GM12874 (cell line): ENCODE data around the gene RBX1.

ENCODE experiments used
- TF ChIP-seq, protein P1 (sequence below): IDR thresholded peaks from 2 replicates; pipeline ENCODE4 v1.5.1; 2011; ENCODE audit warnings: low read depth, mild to moderate bottlenecking, control low read depth, low read length, moderate library complexity; ENCODE audit not compliant: insufficient read depth

Gene RBX1

DNA sequence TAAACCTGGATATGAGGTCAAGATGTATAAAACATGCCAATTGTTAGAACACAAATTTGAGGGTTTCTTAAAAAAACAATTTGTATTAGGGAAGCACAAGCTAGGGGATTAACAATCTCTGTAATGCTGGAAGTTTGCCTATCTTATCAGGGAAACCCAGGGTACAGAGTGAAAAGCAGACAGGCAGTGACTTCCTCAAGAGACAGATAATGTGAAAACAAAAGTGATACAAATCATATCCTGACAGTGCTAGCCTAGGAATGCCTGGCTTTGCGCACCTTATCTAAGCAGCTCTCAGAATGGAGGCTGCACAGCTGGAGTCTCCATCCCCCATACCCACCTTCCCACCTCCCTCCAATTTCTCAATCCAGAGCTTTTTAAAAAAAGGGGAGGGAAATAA, 22.5 kb upstream of the RBX1 start:
- TF ChIP-seq, protein P1, sequence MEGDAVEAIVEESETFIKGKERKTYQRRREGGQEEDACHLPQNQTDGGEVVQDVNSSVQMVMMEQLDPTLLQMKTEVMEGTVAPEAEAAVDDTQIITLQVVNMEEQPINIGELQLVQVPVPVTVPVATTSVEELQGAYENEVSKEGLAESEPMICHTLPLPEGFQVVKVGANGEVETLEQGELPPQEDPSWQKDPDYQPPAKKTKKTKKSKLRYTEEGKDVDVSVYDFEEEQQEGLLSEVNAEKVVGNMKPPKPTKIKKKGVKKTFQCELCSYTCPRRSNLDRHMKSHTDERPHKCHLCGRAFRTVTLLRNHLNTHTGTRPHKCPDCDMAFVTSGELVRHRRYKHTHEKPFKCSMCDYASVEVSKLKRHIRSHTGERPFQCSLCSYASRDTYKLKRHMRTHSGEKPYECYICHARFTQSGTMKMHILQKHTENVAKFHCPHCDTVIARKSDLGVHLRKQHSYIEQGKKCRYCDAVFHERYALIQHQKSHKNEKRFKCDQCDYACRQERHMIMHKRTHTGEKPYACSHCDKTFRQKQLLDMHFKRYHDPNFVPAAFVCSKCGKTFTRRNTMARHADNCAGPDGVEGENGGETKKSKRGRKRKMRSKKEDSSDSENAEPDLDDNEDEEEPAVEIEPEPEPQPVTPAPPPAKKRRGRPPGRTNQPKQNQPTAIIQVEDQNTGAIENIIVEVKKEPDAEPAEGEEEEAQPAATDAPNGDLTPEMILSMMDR, result no peak

DNA sequence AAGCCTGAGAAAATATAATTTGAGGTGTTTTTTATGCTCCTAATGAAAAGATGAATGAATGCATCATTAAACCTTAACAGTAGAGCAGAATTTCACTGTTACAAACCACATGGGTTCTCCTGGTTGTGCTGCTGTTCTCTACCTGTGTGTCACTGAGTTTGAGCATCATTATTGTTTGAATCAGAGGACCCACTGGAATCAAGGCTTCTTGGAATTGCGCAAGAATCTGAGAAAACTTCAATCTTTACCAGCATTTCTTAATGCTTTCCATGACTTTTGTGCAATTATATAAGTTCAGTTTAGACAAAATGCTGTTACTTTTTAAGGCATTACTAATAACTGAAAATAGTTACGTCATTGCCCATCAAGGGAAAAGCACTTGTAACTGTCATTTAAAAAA, 18.8 kb upstream of the RBX1 start:
- TF ChIP-seq, protein P1, result no peak

DNA sequence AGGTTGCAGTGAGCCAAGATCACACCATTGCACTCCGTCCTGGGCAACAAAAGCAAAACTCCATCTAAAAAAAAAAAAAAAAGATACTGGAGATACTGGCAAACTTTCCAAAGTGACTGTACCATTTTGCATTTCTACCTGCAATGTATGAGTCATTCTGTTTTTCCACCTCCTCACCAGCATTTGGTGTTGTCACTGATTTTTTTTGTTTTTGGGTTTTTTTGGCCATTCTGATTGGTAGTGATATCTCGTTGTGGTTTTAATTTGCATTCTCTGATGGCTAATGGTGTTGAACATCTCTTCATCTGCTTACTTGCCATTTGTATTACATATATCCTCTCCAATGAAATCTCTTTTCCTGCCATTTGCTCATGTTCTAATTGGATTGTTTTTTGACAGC, 12.0 kb upstream of the RBX1 start:
- TF ChIP-seq, protein P1, result no peak

DNA sequence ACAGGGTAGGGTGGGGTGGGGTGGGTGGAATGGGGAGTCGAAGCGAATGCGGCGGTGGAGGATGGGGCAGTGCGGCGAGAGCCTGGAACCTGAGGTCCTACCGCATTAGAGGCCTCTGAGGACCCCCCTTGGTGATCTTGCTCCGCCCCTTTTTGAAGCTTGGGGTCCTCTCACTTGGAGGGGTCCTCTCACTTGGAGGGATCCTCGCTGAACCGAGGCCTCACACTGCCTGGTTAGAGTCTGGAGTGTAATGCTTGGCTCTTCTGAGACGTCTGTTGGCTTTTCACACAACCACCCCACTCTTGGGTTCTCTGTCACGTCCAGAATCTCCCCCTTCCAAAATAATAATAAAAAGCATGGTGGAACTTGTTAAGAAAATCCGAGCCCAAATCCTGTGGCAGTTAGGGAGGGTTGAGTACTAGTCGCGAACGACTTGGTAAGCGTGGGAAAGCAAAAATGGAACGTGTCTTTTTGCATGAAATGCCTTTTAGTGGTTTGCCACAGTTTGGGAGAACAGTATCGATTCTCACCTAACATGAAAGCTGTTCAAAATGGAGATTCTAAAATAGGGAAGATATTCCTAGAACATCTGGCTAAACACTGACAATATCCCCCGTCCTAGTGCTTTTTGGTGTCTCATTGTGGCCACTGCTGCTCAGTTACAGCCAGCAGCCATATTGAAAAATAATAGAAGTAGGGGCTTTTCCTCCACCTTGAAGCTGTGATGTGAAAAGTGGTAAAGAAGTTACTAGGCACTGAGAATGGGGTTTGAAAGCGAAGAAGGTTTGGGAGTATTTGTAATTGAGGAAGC, 822 bp downstream of the RBX1 start:
- TF ChIP-seq, protein P1, result no peak

DNA sequence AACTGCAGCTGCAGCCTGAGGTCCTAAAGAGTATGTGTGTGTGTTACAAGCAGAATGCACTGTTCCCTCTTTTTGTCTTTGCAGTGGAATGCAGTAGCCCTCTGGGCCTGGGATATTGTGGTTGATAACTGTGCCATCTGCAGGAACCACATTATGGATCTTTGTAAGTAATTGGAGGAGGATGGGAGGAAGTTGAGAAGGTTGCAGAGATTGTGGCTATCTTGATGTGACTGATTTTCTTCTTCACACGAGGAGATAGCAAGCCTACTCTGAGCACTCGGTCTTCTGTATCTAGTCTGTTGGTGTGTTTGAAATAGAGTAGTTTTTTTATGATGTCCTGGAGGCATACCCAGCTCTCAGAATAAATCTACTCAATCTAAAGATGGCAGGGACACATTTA, 2.3 kb downstream of the RBX1 start:
- TF ChIP-seq, protein P1, result no peak

DNA sequence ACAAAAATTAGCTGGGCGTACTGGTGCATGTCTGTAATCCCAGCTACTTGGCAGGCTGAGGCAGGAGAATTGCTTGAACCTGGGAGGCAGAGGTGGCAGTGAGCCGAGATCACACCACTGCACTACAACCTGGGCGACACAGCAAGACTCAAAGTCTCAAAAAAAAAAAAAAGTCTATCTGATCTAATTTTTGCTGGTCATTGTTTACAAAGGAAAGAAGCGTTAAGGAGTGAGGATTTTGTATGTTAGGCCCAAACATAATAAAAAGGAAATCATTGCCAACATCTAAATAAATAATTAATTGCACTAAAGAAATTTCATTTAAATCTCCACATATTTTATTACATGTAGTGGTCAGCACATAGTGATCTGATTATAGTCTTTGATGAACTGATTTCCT, 2.9 kb downstream of the RBX1 start:
- TF ChIP-seq, protein P1, result no peak

DNA sequence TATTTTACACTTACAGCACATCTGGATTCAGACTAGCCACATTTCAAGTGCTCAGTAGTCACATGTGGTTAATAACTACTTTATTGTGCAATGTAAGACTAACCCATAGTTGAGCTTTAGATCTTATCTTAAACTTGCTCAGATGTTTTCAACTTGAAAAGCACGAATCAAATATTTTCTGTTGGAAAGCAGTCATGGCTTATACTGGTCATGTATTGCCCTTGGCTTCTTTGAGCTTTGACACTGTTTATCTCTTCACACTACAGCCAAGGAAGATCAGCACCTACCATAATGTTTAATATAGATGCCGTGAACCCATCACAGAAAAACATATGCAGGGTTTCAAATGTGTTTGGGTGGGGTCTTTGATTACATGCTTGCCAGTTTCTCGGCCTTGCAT, 4.4 kb downstream of the RBX1 start:
- TF ChIP-seq, protein P1, result no peak
